Erythroblast (primary cell): ENCODE results near the gene APAF1.

ENCODE experiments used
- GATA1 ChIP-seq: IDR thresholded peaks from 2 replicates; pipeline ENCODE4 v1.6.1; 2011; ENCODE audit warnings: low read depth, mild to moderate bottlenecking, control low read depth, low read length, moderate library complexity
- POLR2A ChIP-seq: IDR thresholded peaks from 2 replicates; pipeline ENCODE4 v1.6.1; 2011; ENCODE audit warnings: mild to moderate bottlenecking, low read length

- no peak for TF ChIP-seq POLR2A
- no peak for TF ChIP-seq GATA1
Measured at GRCh38 chr12:98769068-98769467, 124.0 kb downstream of the APAF1 start.
